ENCODE measurements around the gene EFCAB14.

Gene EFCAB14

DNA sequence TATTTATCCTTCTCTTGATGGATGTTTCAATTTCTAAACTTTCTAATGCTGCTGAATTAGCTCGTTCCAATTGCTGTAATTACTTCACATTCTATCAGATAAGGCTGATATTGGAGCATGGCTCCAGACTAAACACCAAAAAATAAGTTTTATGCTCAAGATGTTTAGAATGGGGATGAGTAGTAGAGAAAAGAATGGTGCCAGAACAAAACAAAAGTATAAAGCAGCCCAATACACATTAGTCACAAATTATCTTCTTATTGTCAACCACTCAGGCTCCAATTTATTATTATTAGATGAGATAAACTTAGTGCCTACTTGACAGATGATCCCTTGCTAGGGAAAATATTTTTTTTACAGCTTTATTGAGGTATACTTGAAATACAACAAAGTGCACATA is 72.6 kb downstream of the EFCAB14 start:
- TF ChIP-seq TAF1 (IDR thresholded peaks at IDR 0.05; ENCODE audit: borderline replicate concordance, insufficient read depth, low read length) = no peak
- TF ChIP-seq SIN3A (IDR thresholded peaks at IDR 0.05; ENCODE audit: borderline replicate concordance, insufficient read depth, low read length) = no peak
- no peak for TF ChIP-seq POLR2AphosphoS5 (IDR thresholded peaks at IDR 0.05; ENCODE audit: low read depth, low read length)
- no peak for TF ChIP-seq FOXP2 (optimal IDR thresholded peaks at IDR 0.05; ENCODE audit: borderline replicate concordance, extremely low read depth, extremely low read length, insufficient read depth)
- TF ChIP-seq, protein P1, sequence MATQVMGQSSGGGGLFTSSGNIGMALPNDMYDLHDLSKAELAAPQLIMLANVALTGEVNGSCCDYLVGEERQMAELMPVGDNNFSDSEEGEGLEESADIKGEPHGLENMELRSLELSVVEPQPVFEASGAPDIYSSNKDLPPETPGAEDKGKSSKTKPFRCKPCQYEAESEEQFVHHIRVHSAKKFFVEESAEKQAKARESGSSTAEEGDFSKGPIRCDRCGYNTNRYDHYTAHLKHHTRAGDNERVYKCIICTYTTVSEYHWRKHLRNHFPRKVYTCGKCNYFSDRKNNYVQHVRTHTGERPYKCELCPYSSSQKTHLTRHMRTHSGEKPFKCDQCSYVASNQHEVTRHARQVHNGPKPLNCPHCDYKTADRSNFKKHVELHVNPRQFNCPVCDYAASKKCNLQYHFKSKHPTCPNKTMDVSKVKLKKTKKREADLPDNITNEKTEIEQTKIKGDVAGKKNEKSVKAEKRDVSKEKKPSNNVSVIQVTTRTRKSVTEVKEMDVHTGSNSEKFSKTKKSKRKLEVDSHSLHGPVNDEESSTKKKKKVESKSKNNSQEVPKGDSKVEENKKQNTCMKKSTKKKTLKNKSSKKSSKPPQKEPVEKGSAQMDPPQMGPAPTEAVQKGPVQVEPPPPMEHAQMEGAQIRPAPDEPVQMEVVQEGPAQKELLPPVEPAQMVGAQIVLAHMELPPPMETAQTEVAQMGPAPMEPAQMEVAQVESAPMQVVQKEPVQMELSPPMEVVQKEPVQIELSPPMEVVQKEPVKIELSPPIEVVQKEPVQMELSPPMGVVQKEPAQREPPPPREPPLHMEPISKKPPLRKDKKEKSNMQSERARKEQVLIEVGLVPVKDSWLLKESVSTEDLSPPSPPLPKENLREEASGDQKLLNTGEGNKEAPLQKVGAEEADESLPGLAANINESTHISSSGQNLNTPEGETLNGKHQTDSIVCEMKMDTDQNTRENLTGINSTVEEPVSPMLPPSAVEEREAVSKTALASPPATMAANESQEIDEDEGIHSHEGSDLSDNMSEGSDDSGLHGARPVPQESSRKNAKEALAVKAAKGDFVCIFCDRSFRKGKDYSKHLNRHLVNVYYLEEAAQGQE (IDR thresholded peaks at IDR 0.05; ENCODE audit: insufficient read depth in 1 of 2, low read depth in 2 of 2, low read length in 2 of 2) = no peak

DNA sequence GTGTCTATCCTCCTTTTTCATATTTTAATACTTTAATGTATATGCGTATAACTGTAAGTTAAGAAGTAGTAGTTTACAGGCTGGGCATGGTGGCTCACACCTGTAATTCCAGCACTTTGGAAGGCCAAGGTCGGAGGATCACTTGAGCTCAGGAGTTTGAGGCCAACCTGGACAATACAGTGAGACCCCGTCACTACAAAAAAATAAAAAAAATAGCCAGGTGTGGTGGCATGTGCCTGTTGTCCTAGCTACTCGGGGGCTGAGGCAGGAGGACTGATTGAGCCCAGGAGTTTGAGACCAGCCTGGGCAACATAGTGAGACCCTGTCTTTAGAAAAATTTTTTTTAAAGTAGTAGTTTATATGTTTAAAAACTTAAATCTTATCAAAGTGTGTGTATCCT is 73.1 kb downstream of the EFCAB14 start:
- TF ChIP-seq FOXP2 (optimal IDR thresholded peaks at IDR 0.05; ENCODE audit: borderline replicate concordance, extremely low read depth, extremely low read length, insufficient read depth) = no peak
- TF ChIP-seq, protein P1 (IDR thresholded peaks at IDR 0.05; ENCODE audit: insufficient read depth in 1 of 2, low read depth in 2 of 2, low read length in 2 of 2) = no peak
- no peak for TF ChIP-seq POLR2AphosphoS5 (IDR thresholded peaks at IDR 0.05; ENCODE audit: low read depth, low read length)
- no peak for TF ChIP-seq SIN3A (IDR thresholded peaks at IDR 0.05; ENCODE audit: borderline replicate concordance, insufficient read depth, low read length)
- no peak for TF ChIP-seq TAF1 (IDR thresholded peaks at IDR 0.05; ENCODE audit: borderline replicate concordance, insufficient read depth, low read length)

GRCh38 chr1:46643368-46643775 is 75.5 kb downstream of the EFCAB14 start:
- TF ChIP-seq, protein P1 (IDR thresholded peaks at IDR 0.05; ENCODE audit: insufficient read depth in 1 of 2, low read depth in 2 of 2, low read length in 2 of 2) = no peak
- TF ChIP-seq SIN3A (IDR thresholded peaks at IDR 0.05; ENCODE audit: borderline replicate concordance, insufficient read depth, low read length) (no peak), TAF1 (IDR thresholded peaks at IDR 0.05; ENCODE audit: borderline replicate concordance, insufficient read depth, low read length) (no peak), FOXP2 (optimal IDR thresholded peaks at IDR 0.05; ENCODE audit: borderline replicate concordance, extremely low read depth, extremely low read length, insufficient read depth) (no peak)

DNA sequence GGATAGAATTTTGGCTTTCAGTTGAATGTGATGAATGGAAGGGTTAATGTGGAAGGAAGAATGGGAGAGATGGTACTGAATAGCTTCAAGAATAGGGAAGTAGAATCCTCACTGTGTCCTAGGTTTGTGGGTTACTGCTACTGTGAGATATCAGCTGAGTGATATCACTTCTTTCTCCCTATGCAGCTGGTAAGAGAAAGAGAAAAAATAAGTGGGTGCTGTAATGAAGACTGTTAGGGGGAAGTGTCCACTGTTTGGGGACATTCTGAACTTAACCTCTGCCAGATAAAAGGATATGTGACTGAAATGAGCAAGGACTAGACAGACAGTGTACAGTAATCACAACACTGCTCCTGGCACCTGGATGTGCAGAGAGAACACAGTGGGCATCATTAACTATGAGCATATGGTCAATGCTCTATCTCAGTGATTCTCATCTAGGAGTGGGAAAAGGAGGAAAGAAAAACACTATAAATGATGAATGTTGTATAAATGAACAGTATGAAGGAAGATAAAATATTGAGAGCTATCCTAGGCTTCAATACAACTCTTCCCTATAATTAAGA is 76.7 kb downstream of the EFCAB14 start:
- no peak for TF ChIP-seq TAF1 (IDR thresholded peaks at IDR 0.05; ENCODE audit: borderline replicate concordance, insufficient read depth, low read length)
- TF ChIP-seq POLR2AphosphoS5 (IDR thresholded peaks at IDR 0.05; ENCODE audit: low read depth, low read length) = no peak
- TF ChIP-seq, protein P1 (IDR thresholded peaks at IDR 0.05; ENCODE audit: insufficient read depth in 1 of 2, low read depth in 2 of 2, low read length in 2 of 2) = no peak
- TF ChIP-seq FOXP2 (optimal IDR thresholded peaks at IDR 0.05; ENCODE audit: borderline replicate concordance, extremely low read depth, extremely low read length, insufficient read depth) = no peak
- no peak for TF ChIP-seq SIN3A (IDR thresholded peaks at IDR 0.05; ENCODE audit: borderline replicate concordance, insufficient read depth, low read length)

- TF ChIP-seq FOXP2 (optimal IDR thresholded peaks at IDR 0.05; ENCODE audit: borderline replicate concordance, extremely low read depth, extremely low read length, insufficient read depth) (no peak), TAF1 (IDR thresholded peaks at IDR 0.05; ENCODE audit: borderline replicate concordance, insufficient read depth, low read length) (no peak), POLR2AphosphoS5 (IDR thresholded peaks at IDR 0.05; ENCODE audit: low read depth, low read length) (no peak), SIN3A (IDR thresholded peaks at IDR 0.05; ENCODE audit: borderline replicate concordance, insufficient read depth, low read length) (no peak)
- TF ChIP-seq, protein P1 (IDR thresholded peaks at IDR 0.05; ENCODE audit: insufficient read depth in 1 of 2, low read depth in 2 of 2, low read length in 2 of 2) = no peak
Observed at GRCh38 chr1:46639547-46639946, 79.4 kb downstream of the EFCAB14 start.

All from PFSK-1 (cell line).